Activated CD4-positive, alpha-beta memory T cell treated with anti-CD3 and anti-CD28 coated beads, Interleukin-2, amount 10 ng/mL, durations not matched to agents 7 days and 5 days (primary cell): Measurements from ENCODE around the gene FAM81A. TPM values are rescaled to one million over a fixed set of nuclear protein-coding genes. Genes with fewer than 3 reads are reported as not detected.
"Not testable (repeated sequence)": the region's sequence is repeated elsewhere in the genome, so short reads cannot be mapped to it uniquely, and the experiment has no call there.

Source experiments
- CTCF ChIA-PET: fragments of 350-600 bp; sonication (Branson Sonifier 250); formaldehyde crosslinking; loops from one replicate; lab custom pipeline; 2021; ENCODE audit warnings: antibody characterized with exemption, inconsistent platforms; lab: Charles Lee
- POLR2A ChIA-PET: fragments of 350-600 bp; sonication (Branson Sonifier 250); formaldehyde crosslinking; loops from one replicate; lab custom pipeline; 2021; ENCODE audit warnings: antibody characterized with exemption; lab: Charles Lee
- DNase-seq: peaks from one replicate; pipeline ENCODE4 v3.0.0-alpha.2; 2020
- H3K27ac Mint-ChIP-seq: one replicate; pipeline ENCODE4 v1.8.0; 2021; ENCODE audit warnings: mild to moderate bottlenecking, mixed read lengths
- H3K27me3 Mint-ChIP-seq: one replicate; pipeline ENCODE4 v1.8.0; 2021; ENCODE audit warnings: mixed read lengths
- H3K36me3 Mint-ChIP-seq: one replicate; pipeline ENCODE4 v1.8.0; 2021; ENCODE audit warnings: low read depth, mixed read lengths
- H3K4me1 Mint-ChIP-seq: one replicate; pipeline ENCODE4 v1.8.0; 2021; ENCODE audit warnings: mixed read lengths
- H3K4me3 Mint-ChIP-seq: one replicate; pipeline ENCODE4 v1.8.0; 2021; ENCODE audit warnings: mild to moderate bottlenecking, mixed read lengths
- H3K9me3 Mint-ChIP-seq: one replicate; pipeline ENCODE4 v1.8.0; 2021; ENCODE audit warnings: mixed read lengths
- total RNA-seq, 2 experiments: library from RNA; stranded (reverse); gene quantifications; one replicate each; pipeline ENCODE4 v1.2.3, GENCODE V29; 2021

FAM81A gene
- total RNA-seq, 2 experiments from 2014 or later: 0.08 to 0.50 TPM

- Mint-ChIP-seq H3K4me3 (no peak overlapping the region), H3K27me3 (peaks cover 28% of the 10 kb centered on the region), H3K9me3 (no peaks in the 10 kb centered on the region), H3K27ac (no peak overlapping the region), H3K36me3 (no peaks in the 10 kb centered on the region), H3K4me1 (no peaks in the 10 kb centered on the region)
- POLR2A ChIA-PET: no interaction called here
- DNase-seq: no peak
- CTCF ChIA-PET: no interaction called here
These were observed 18.1 kb downstream of the FAM81A start for GRCh38 chr15:59456114-59456513.

GRCh38 chr15:59457103-59457502 lies 19.1 kb downstream of the FAM81A start:
- no peak for DNase-seq
- no peaks in the 10 kb centered on the region for H3K9me3 Mint-ChIP-seq
- peaks cover 28% of the 10 kb centered on the region for H3K27me3 Mint-ChIP-seq
- H3K4me3 Mint-ChIP-seq: no peak overlapping the region
- H3K36me3 Mint-ChIP-seq: no peaks in the 10 kb centered on the region
- no peak overlapping the region for H3K27ac Mint-ChIP-seq
- ChIA-PET CTCF (no interaction called here), POLR2A (no interaction called here)
- no peaks in the 10 kb centered on the region for H3K4me1 Mint-ChIP-seq

GRCh38 chr15:59461521-59461920 lies 23.5 kb downstream of the FAM81A start:
- ChIA-PET POLR2A (no interaction called here), CTCF (no interaction called here)
- Mint-ChIP-seq H3K36me3 (no peaks in the 10 kb centered on the region), H3K9me3 (no peaks in the 10 kb centered on the region), H3K4me3 (no peak overlapping the region), H3K4me1 (no peaks in the 10 kb centered on the region), H3K27ac (no peak overlapping the region), H3K27me3 (peaks cover 41% of the 10 kb centered on the region)
- DNase-seq: no peak

GRCh38 chr15:59473226-59473625 lies 35.2 kb downstream of the FAM81A start:
- H3K4me3 Mint-ChIP-seq: no peak overlapping the region
- ChIA-PET CTCF (interaction anchor here (1.5 kb wide), 1 partner anchor 226 kb away, joined by 3 read pairs; no protein-coding TSS in a partner anchor), POLR2A (no interaction called here)
- H3K27ac Mint-ChIP-seq: no peak overlapping the region
- H3K4me1 Mint-ChIP-seq: no peaks in the 10 kb centered on the region
- DNase-seq: no peak
- peaks cover 44% of the 10 kb centered on the region for H3K27me3 Mint-ChIP-seq
- H3K36me3 Mint-ChIP-seq: no peaks in the 10 kb centered on the region
- no peaks in the 10 kb centered on the region for H3K9me3 Mint-ChIP-seq

GRCh38 chr15:59475161-59475560 lies 37.2 kb downstream of the FAM81A start:
- DNase-seq, H3K27ac Mint-ChIP-seq, H3K4me1 Mint-ChIP-seq, POLR2A ChIA-PET, H3K9me3 Mint-ChIP-seq, H3K4me3 Mint-ChIP-seq, H3K36me3 Mint-ChIP-seq, CTCF ChIA-PET: not testable (repeated sequence)
- H3K27me3 Mint-ChIP-seq: peaks cover 42% of the 10 kb centered on the region

GRCh38 chr15:59484399-59484798 lies 46.4 kb downstream of the FAM81A start:
- Mint-ChIP-seq H3K4me1 (no peaks in the 10 kb centered on the region), H3K9me3 (no peaks in the 10 kb centered on the region), H3K27ac (no peak overlapping the region), H3K4me3 (no peak overlapping the region), H3K27me3 (peaks cover 39% of the 10 kb centered on the region), H3K36me3 (no peaks in the 10 kb centered on the region)
- ChIA-PET POLR2A (no interaction called here), CTCF (no interaction called here)
- no peak for DNase-seq

GRCh38 chr15:59485036-59485435 lies 47.0 kb downstream of the FAM81A start:
- H3K27ac Mint-ChIP-seq: no peak overlapping the region
- H3K4me1 Mint-ChIP-seq: no peaks in the 10 kb centered on the region
- DNase-seq: no peak
- no peak overlapping the region for H3K4me3 Mint-ChIP-seq
- H3K27me3 Mint-ChIP-seq: peaks cover 36% of the 10 kb centered on the region
- H3K9me3 Mint-ChIP-seq: no peaks in the 10 kb centered on the region
- ChIA-PET POLR2A (no interaction called here), CTCF (interaction anchor here (1.9 kb wide), 1 partner anchor 15 kb away, joined by 6 read pairs; no protein-coding TSS in a partner anchor)
- H3K36me3 Mint-ChIP-seq: no peaks in the 10 kb centered on the region

- H3K36me3 Mint-ChIP-seq, CTCF ChIA-PET, H3K4me1 Mint-ChIP-seq, H3K4me3 Mint-ChIP-seq, H3K27ac Mint-ChIP-seq, POLR2A ChIA-PET, DNase-seq, H3K9me3 Mint-ChIP-seq: not testable (repeated sequence)
- peaks cover 38% of the 10 kb centered on the region for H3K27me3 Mint-ChIP-seq
These were observed 51.5 kb downstream of the FAM81A start for GRCh38 chr15:59489485-59489884.

- Mint-ChIP-seq H3K36me3 (no peaks in the 10 kb centered on the region), H3K9me3 (no peaks in the 10 kb centered on the region), H3K27me3 (peaks cover 34% of the 10 kb centered on the region), H3K4me3 (no peak overlapping the region), H3K4me1 (peaks cover 1% of the 10 kb centered on the region), H3K27ac (no peak overlapping the region)
- POLR2A ChIA-PET: interaction anchor here (0.7 kb wide), 1 partner anchor 38 kb away, joined by 3 read pairs; no protein-coding TSS in a partner anchor
- CTCF ChIA-PET: interaction anchor here (0.9 to 6.4 kb wide), 5 partner anchors 8 to 511 kb away, joined by 3 to 42 read pairs (median 3); no protein-coding TSS in a partner anchor
- DNase-seq: no peak
These were observed 53.1 kb downstream of the FAM81A start for GRCh38 chr15:59491062-59491461.

GRCh38 chr15:59492389-59493377 lies 54.7 kb downstream of the FAM81A start:
- peak; percentile 61 for DNase-seq
- CTCF ChIA-PET: interaction anchor here (0.6 to 6.4 kb wide), 19 partner anchors 9 to 638 kb away, joined by 3 to 42 read pairs (median 4); no protein-coding TSS in a partner anchor
- POLR2A ChIA-PET: interaction anchor here (0.6 kb wide), 1 partner anchor 512 kb away, joined by 3 read pairs; no protein-coding TSS in a partner anchor
- Mint-ChIP-seq H3K27me3 (peaks cover 20% of the 10 kb centered on the region), H3K9me3 (no peaks in the 10 kb centered on the region), H3K27ac (no peak overlapping the region), H3K36me3 (no peaks in the 10 kb centered on the region), H3K4me1 (peaks cover 1% of the 10 kb centered on the region), H3K4me3 (no peak overlapping the region)

- ChIA-PET POLR2A (no interaction called here), CTCF (interaction anchor here (0.6 to 2.5 kb wide), 10 partner anchors 9 to 1250 kb away, joined by 3 to 12 read pairs (median 3); no protein-coding TSS in a partner anchor)
- Mint-ChIP-seq H3K27me3 (peaks cover 7% of the 10 kb centered on the region), H3K4me3 (no peak overlapping the region), H3K36me3 (no peaks in the 10 kb centered on the region), H3K27ac (no peak overlapping the region), H3K9me3 (no peaks in the 10 kb centered on the region), H3K4me1 (no peaks in the 10 kb centered on the region)
- no peak for DNase-seq
These were observed 63.6 kb downstream of the FAM81A start for GRCh38 chr15:59501597-59501996.

GRCh38 chr15:59515190-59515589 lies 77.2 kb downstream of the FAM81A start:
- H3K4me1 Mint-ChIP-seq: no peaks in the 10 kb centered on the region
- H3K27me3 Mint-ChIP-seq: peaks cover 13% of the 10 kb centered on the region
- H3K4me3 Mint-ChIP-seq: no peak overlapping the region
- no peak for DNase-seq
- H3K9me3 Mint-ChIP-seq: no peaks in the 10 kb centered on the region
- ChIA-PET POLR2A (no interaction called here), CTCF (interaction anchor here (0.7 to 5.2 kb wide), 6 partner anchors 13 to 268 kb away, joined by 3 to 40 read pairs (median 4); no protein-coding TSS in a partner anchor)
- no peak overlapping the region for H3K27ac Mint-ChIP-seq
- H3K36me3 Mint-ChIP-seq: no peaks in the 10 kb centered on the region
